Trophoblast cell (in vitro differentiated cells and primary cell): ENCODE measurements around the gene STMP1.
A peak's percentile ranks its signal among the peaks of the same experiment; 100 is the strongest.

Experiments
- DNase-seq, 2 donors: peaks; one replicate each; pipeline ENCODE4 v3.0.0-alpha.2; 2016
- H2AFZ ChIP-seq: 2 replicates; pipeline ENCODE4 v1.6.1; 2013; ENCODE audit warnings: low read length, moderate library complexity, mild to moderate bottlenecking; ENCODE audit not compliant: insufficient read depth, poor library complexity
- H2AK5ac ChIP-seq: 2 replicates; pipeline ENCODE4 v1.6.1; 2013; ENCODE audit warnings: mild to moderate bottlenecking, low read length
- H2BK120ac ChIP-seq: 2 replicates; pipeline ENCODE4 v1.6.1; 2013; ENCODE audit warnings: low read length, mild to moderate bottlenecking, moderate library complexity; ENCODE audit not compliant: insufficient read depth, poor library complexity
- H2BK12ac ChIP-seq: 2 replicates; pipeline ENCODE4 v1.6.1; 2013; ENCODE audit warnings: mild to moderate bottlenecking, low read length, moderate library complexity
- H2BK5ac ChIP-seq: 2 replicates; pipeline ENCODE4 v1.6.1; 2013; ENCODE audit warnings: low read length, low read depth, moderate library complexity, mild to moderate bottlenecking; ENCODE audit not compliant: poor library complexity
- H3K14ac ChIP-seq: 2 replicates; pipeline ENCODE4 v1.6.1; 2013; ENCODE audit warnings: mild to moderate bottlenecking, low read length
- H3K18ac ChIP-seq: 2 replicates; pipeline ENCODE4 v1.6.1; 2013; ENCODE audit warnings: mild to moderate bottlenecking, low read length
- H3K23ac ChIP-seq: 2 replicates; pipeline ENCODE4 v1.6.1; 2013; ENCODE audit warnings: low read length
- H3K27ac ChIP-seq: 2 replicates; pipeline ENCODE4 v1.5.1; 2013; ENCODE audit warnings: low read depth, mild to moderate bottlenecking, inconsistent platforms, low read length, moderate library complexity
- H3K27me3 ChIP-seq: 2 replicates; pipeline ENCODE4 v1.6.1; 2013; ENCODE audit warnings: inconsistent platforms, mild to moderate bottlenecking, low read length, moderate library complexity; ENCODE audit not compliant: insufficient read depth
- H3K36me3 ChIP-seq, 2 experiments: 1 replicate in 1 of 2; 2 replicates in 1 of 2; pipeline ENCODE4 v1.6.1; 2013; ENCODE audit warnings: low read length in 2 of 2, mild to moderate bottlenecking in 2 of 2, moderate library complexity in 1 of 2; ENCODE audit not compliant: insufficient read depth in 2 of 2, control insufficient read depth in 1 of 2
- H3K4ac ChIP-seq: 2 replicates; pipeline ENCODE4 v1.6.1; 2013; ENCODE audit warnings: low read depth, mild to moderate bottlenecking, low read length, moderate library complexity
- H3K4me1 ChIP-seq, 2 experiments: 1 replicate in 1 of 2; 2 replicates in 1 of 2; pipeline ENCODE4 v1.6.1; 2013; ENCODE audit warnings: low read length in 2 of 2, mild to moderate bottlenecking in 2 of 2, moderate library complexity in 1 of 2; ENCODE audit not compliant: insufficient read depth in 2 of 2, control insufficient read depth in 1 of 2
- H3K4me2 ChIP-seq: 2 replicates; pipeline ENCODE4 v1.6.1; 2013; ENCODE audit warnings: inconsistent platforms, mild to moderate bottlenecking, low read length, moderate library complexity
- H3K4me3 ChIP-seq: 2 replicates; pipeline ENCODE4 v1.5.1; 2013; ENCODE audit warnings: mild to moderate bottlenecking, low read depth, low read length, inconsistent platforms
- H3K79me1 ChIP-seq: one replicate; pipeline ENCODE4 v1.6.1; 2013; ENCODE audit warnings: low read length
- H3K79me2 ChIP-seq: 2 replicates; pipeline ENCODE4 v1.6.1; 2013; ENCODE audit warnings: low read length, mild to moderate bottlenecking; ENCODE audit not compliant: control insufficient read depth, insufficient read depth, poor library complexity
- H3K9ac ChIP-seq: 2 replicates; pipeline ENCODE4 v1.6.1; 2013; ENCODE audit warnings: mild to moderate bottlenecking, low read length
- H3K9me3 ChIP-seq: 2 replicates; pipeline ENCODE4 v1.6.1; 2013; ENCODE audit warnings: low read depth, mild to moderate bottlenecking, control low read depth, inconsistent platforms, low read length; ENCODE audit not compliant: insufficient read depth
- H4K12ac ChIP-seq: 2 replicates; pipeline ENCODE4 v1.6.1; 2013; ENCODE audit warnings: low read depth, mild to moderate bottlenecking, low read length, moderate library complexity
- H4K8ac ChIP-seq: 2 replicates; pipeline ENCODE4 v1.6.1; 2013; ENCODE audit warnings: low read depth, mild to moderate bottlenecking, low read length, moderate library complexity
- H4K91ac ChIP-seq: one replicate; pipeline ENCODE4 v1.6.1; 2013; ENCODE audit warnings: low read depth, mild to moderate bottlenecking, low read length, moderate library complexity
- WGBS: extraction: QIAGEN DNeasy Blood & Tissue Kit; methylation state at CpG from one replicate; pipeline ENCODE4 v1.1.7; 2013; ENCODE audit warnings: missing lambda C conversion rate; ENCODE audit not compliant: insufficient read length, insufficient coverage; ENCODE audit errors: extremely low coverage; 5-methylcytosine and 5-hydroxymethylcytosine counted together

The STMP1 gene

GRCh38 chr7:135718794-135719437 lies 56.6 kb downstream of the STMP1 start:
- no peak for DNase-seq
- Histone ChIP-seq H4K91ac (peak overlapping the region; percentile 63), H3K4me2 (no peak overlapping the region), H2AK5ac (peak overlapping the region; percentile 32), H3K79me1 (peaks cover 34% of the 10 kb centered on the region), H3K36me3 (peaks cover 0 to 5% of the 10 kb centered on the region in 2 experiments), H3K14ac (no peak overlapping the region), H2BK12ac (peak overlapping the region; percentile 60), H3K23ac (no peak overlapping the region), H3K9ac (no peak overlapping the region), H3K4ac (no peak overlapping the region), H3K4me3 (no peak overlapping the region), H3K18ac (no peak overlapping the region), H3K27me3 (no peaks in the 10 kb centered on the region), H3K27ac (no peak overlapping the region), H3K79me2 (peaks cover 3% of the 10 kb centered on the region), H2BK5ac (no peak overlapping the region), H3K9me3 (peaks cover 2% of the 10 kb centered on the region), H2AFZ (no peak overlapping the region), H2BK120ac (peak overlapping the region; percentile 36), H4K12ac (no peak overlapping the region), H4K8ac (peak overlapping the region; percentile 36), H3K4me1 (peaks cover 16 to 29% of the 10 kb centered on the region in 2 experiments)
- no CpG with 5 or more reads among the region's 7 CpGs for WGBS

DNA sequence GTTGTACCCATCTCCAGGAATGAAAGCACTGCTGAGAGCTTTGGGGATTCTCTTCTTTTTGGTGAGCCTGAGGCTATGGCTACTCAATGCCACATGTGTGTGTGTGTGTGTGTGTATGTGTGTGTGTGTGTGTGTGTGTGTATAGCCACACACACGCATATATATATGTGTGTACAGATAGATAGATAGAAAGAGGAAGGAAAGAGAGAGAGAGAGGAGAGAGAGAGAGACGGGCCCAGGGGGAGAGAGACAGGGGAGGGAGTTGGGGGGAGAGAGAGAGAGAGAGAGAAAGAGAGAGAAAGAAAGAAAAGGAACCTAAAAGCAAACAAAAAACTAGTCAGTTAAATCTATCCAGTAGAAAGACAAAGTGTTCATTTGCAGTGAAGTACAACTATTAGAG lies 57.4 kb downstream of the STMP1 start:
- H3K36me3 ChIP-seq = peaks cover 0 to 5% of the 10 kb centered on the region in 2 experiments
- DNase-seq = no peak
- peaks cover 12 to 24% of the 10 kb centered on the region in 2 experiments for H3K4me1 ChIP-seq
- no peak overlapping the region for H3K18ac ChIP-seq
- H3K23ac ChIP-seq = no peak overlapping the region
- H4K12ac ChIP-seq = no peak overlapping the region
- no peak overlapping the region for H3K4me3 ChIP-seq
- no peaks in the 10 kb centered on the region for H3K27me3 ChIP-seq
- H3K9me3 ChIP-seq = peaks cover 2% of the 10 kb centered on the region
- H3K14ac ChIP-seq = peak overlapping the region; percentile 33
- H2BK12ac ChIP-seq = peak overlapping the region; percentile 63
- H4K91ac ChIP-seq = peak overlapping the region; percentile 68
- no peak overlapping the region for H3K4ac ChIP-seq
- no peak overlapping the region for H3K4me2 ChIP-seq
- no peak overlapping the region for H3K27ac ChIP-seq
- H2AK5ac ChIP-seq = no peak overlapping the region
- H2BK120ac ChIP-seq = peak overlapping the region; percentile 24
- peak overlapping the region; percentile 28 for H4K8ac ChIP-seq
- peak overlapping the region; percentile 28 for H2BK5ac ChIP-seq
- H3K79me1 ChIP-seq = peaks cover 31% of the 10 kb centered on the region
- WGBS = no CpG with 5 or more reads among the region's 2 CpGs
- H3K79me2 ChIP-seq = no peaks in the 10 kb centered on the region
- no peak overlapping the region for H3K9ac ChIP-seq
- no peak overlapping the region for H2AFZ ChIP-seq

- Histone ChIP-seq H2AK5ac (peak overlapping the region; percentile 70), H3K14ac (peak overlapping the region; percentile 25), H4K8ac (no peak overlapping the region), H2BK12ac (peak overlapping the region; percentile 30), H3K9ac (no peak overlapping the region), H2BK120ac (peak overlapping the region; percentile 26), H3K4ac (no peak overlapping the region), H3K27me3 (no peaks in the 10 kb centered on the region), H3K79me1 (peaks cover 19% of the 10 kb centered on the region), H3K4me3 (no peak overlapping the region), H3K9me3 (peaks cover 2% of the 10 kb centered on the region), H3K18ac (no peak overlapping the region), H3K4me2 (no peak overlapping the region), H2BK5ac (no peak overlapping the region), H4K91ac (peak overlapping the region; percentile 3), H3K4me1 (peaks cover 12 to 14% of the 10 kb centered on the region in 2 experiments), H4K12ac (no peak overlapping the region), H3K27ac (no peak overlapping the region), H3K79me2 (no peaks in the 10 kb centered on the region), H3K36me3 (peaks cover 0 to 3% of the 10 kb centered on the region in 2 experiments), H2AFZ (no peak overlapping the region), H3K23ac (no peak overlapping the region)
- DNase-seq = no peak
- WGBS = no CpG with 5 or more reads among the region's 21 CpGs
These were observed 59.0 kb downstream of the STMP1 start for GRCh38 chr7:135721198-135721820.

GRCh38 chr7:135723411-135723810 lies 61.1 kb downstream of the STMP1 start:
- no peaks in the 10 kb centered on the region for H3K27me3 ChIP-seq
- H3K18ac ChIP-seq = no peak overlapping the region
- no peak overlapping the region for H3K4ac ChIP-seq
- H3K36me3 ChIP-seq = peaks cover 0 to 3% of the 10 kb centered on the region in 2 experiments
- no peak overlapping the region for H3K4me2 ChIP-seq
- H3K14ac ChIP-seq = no peak overlapping the region
- no peak for DNase-seq
- peaks cover 11 to 14% of the 10 kb centered on the region in 2 experiments for H3K4me1 ChIP-seq
- no peak overlapping the region for H2BK12ac ChIP-seq
- no CpG with 5 or more reads among the region's 7 CpGs for WGBS
- no peak overlapping the region for H3K4me3 ChIP-seq
- no peak overlapping the region for H2AK5ac ChIP-seq
- H3K79me2 ChIP-seq = no peaks in the 10 kb centered on the region
- H4K91ac ChIP-seq = peak overlapping the region; percentile 25
- H4K8ac ChIP-seq = no peak overlapping the region
- no peak overlapping the region for H2BK5ac ChIP-seq
- no peak overlapping the region for H4K12ac ChIP-seq
- no peak overlapping the region for H3K27ac ChIP-seq
- peaks cover 21% of the 10 kb centered on the region for H3K79me1 ChIP-seq
- H3K23ac ChIP-seq = no peak overlapping the region
- no peak overlapping the region for H2AFZ ChIP-seq
- no peak overlapping the region for H3K9ac ChIP-seq
- H2BK120ac ChIP-seq = no peak overlapping the region
- peaks cover 2% of the 10 kb centered on the region for H3K9me3 ChIP-seq
